H1 (cell line): ENCODE measurements around the gene CCDC24.

ENCODE experiments used
- ATF2 ChIP-seq: IDR thresholded peaks from 2 replicates; pipeline ENCODE4 v1.6.1; 2012; ENCODE audit warnings: low read length, inconsistent platforms
- CEBPB ChIP-seq: IDR thresholded peaks from 2 replicates; pipeline ENCODE4 v1.6.1; 2012; ENCODE audit warnings: low read depth, low read length
- CTCF ChIP-seq, 3 experiments: IDR thresholded peaks; 1 replicate in 2 of 3; 2 replicates in 1 of 3; pipeline versions ENCODE4 v1.5.1 to v1.6.1; 2011; ENCODE audit warnings: low read length in 3 of 3, mild to moderate bottlenecking in 3 of 3, inconsistent platforms in 2 of 3, low read depth in 1 of 3, moderate library complexity in 1 of 3; ENCODE audit not compliant: insufficient read depth in 1 of 3; ENCODE audit errors: control extremely low read depth in 1 of 3
- EP300 ChIP-seq, 2 experiments: IDR thresholded peaks; 1 replicate in 1 of 2; 2 replicates in 1 of 2; pipeline ENCODE4 v1.6.1; 2011 to 2012; ENCODE audit warnings: low read depth in 2 of 2, low read length in 2 of 2, mild to moderate bottlenecking in 2 of 2, borderline replicate concordance in 1 of 2, inconsistent platforms in 1 of 2, moderate library complexity in 1 of 2
- EZH2 ChIP-seq: fragments of 200-600 bp; sonication (generic); IDR thresholded peaks from 2 replicates; pipeline ENCODE4 v1.7.1; 2012; ENCODE audit warnings: low read depth, mild to moderate bottlenecking, moderate library complexity, low read length, inconsistent platforms; ENCODE audit not compliant: severe bottlenecking
- GABPA ChIP-seq: IDR thresholded peaks from 2 replicates; pipeline ENCODE4 v1.6.1; 2011; ENCODE audit warnings: mild to moderate bottlenecking, low read length, moderate library complexity, borderline replicate concordance; ENCODE audit not compliant: insufficient read depth
- HDAC2 ChIP-seq, 2 experiments: fragments of 300-600 bp in 1 of 2; sonication (generic) in 1 of 2; IDR thresholded peaks; 2 replicates each; pipeline ENCODE4 v1.6.1; 2011 to 2012; ENCODE audit warnings: low read depth in 2 of 2, low read length in 2 of 2, mild to moderate bottlenecking in 2 of 2, moderate library complexity in 2 of 2, borderline replicate concordance in 1 of 2, inconsistent platforms in 1 of 2
- POLR2A ChIP-seq, 2 experiments: IDR thresholded peaks; 1 replicate in 1 of 2; 2 replicates in 1 of 2; pipeline ENCODE4 v1.6.1; 2011; ENCODE audit warnings: low read depth in 2 of 2, low read length in 2 of 2, mild to moderate bottlenecking in 2 of 2; ENCODE audit errors: control extremely low read depth in 1 of 2
- RFX5 ChIP-seq: IDR thresholded peaks from 2 replicates; pipeline ENCODE4 v1.6.1; 2011; ENCODE audit warnings: low read depth, low read length, improper control_type of control experiment, borderline replicate concordance
- SUZ12 ChIP-seq: fragments of 200-600 bp; sonication (generic); IDR thresholded peaks from 2 replicates; pipeline ENCODE4 v1.6.1; 2012; ENCODE audit warnings: mild to moderate bottlenecking, inconsistent platforms, low read length, moderate library complexity, mixed read lengths
- TAF1 ChIP-seq: IDR thresholded peaks from 2 replicates; pipeline ENCODE4 v1.6.1; 2011; ENCODE audit warnings: mild to moderate bottlenecking, low read depth, low read length

GRCh38 chr1:43976045-43976444 is 15.4 kb upstream of the CCDC24 start:
- TF ChIP-seq POLR2A (IDR thresholded peaks at IDR 0.05; ENCODE audit: control extremely low read depth in 1 of 2, low read depth in 2 of 2, low read length in 2 of 2) (no peak), CTCF (IDR thresholded peaks at IDR 0.05; ENCODE audit: control extremely low read depth in 1 of 3, insufficient read depth in 1 of 3, low read depth in 1 of 3, low read length in 3 of 3) (no peak), RFX5 (no peak), CEBPB (no peak), TAF1 (no peak), GABPA (no peak), EP300 (IDR thresholded peaks at IDR 0.05; ENCODE audit: borderline replicate concordance in 1 of 2, low read depth in 2 of 2, low read length in 2 of 2) (no peak), EZH2 (no peak), ATF2 (no peak), HDAC2 (IDR thresholded peaks at IDR 0.05; ENCODE audit: borderline replicate concordance in 1 of 2, low read depth in 2 of 2, low read length in 2 of 2) (no peak), SUZ12 (no peak)
